ENCODE data around the gene ATXN1. TPM values are rescaled to one million over a fixed set of nuclear protein-coding genes. Genes with fewer than 3 reads are reported as not detected.

The ATXN1 gene
- polyA plus RNA-seq, 1 donor from 2014 or later = 28.2 TPM

DNA sequence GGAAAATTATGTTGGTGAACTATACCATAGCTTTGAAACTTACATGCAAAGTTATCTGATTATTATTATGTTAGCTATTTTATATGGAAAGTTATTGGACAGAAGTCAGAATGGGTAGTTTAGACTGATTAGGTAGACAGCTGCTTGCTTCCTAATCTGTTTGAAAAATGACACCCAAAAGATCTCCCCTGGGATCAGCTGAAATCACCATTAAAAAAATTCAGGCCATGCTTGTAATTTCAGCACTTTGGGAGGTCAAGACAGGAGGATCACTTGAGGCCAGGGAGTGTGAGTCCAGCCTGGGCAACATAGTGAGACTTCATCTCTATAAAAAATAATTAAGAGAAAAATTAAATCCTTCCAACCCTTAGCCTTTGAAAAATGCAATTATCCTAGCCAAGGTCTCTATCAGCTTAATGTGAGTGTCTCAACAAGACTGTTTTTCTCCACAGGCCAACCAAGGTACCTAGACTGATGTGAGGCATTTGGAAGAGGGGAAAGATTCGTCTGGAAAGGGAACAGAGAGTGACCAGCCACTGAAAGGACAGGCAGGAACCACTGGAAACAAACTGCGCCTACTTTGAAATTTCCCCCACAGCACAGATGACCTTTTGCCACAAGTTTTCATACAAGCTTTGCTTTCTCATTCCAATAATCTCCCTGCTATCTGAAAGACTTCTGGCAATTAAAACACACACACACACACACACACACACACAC, 290.6 kb downstream of the ATXN1 start:
- Histone ChIP-seq H3K9me2 (ENCODE audit: insufficient read depth, low read length) (no peaks in the 10 kb centered on the region), H3K4me2 (ENCODE audit: low read length) (no peak overlapping the region), H3K4me3 (ENCODE audit: low read length) (no peak overlapping the region), H3K27ac (ENCODE audit: low read length) (no peak overlapping the region), H3K27me3 (ENCODE audit: insufficient read depth, low read depth, low read length) (no peaks in the 10 kb centered on the region), H3K36me3 (ENCODE audit: insufficient read depth, low read length) (no peaks in the 10 kb centered on the region), H3K79me2 (replicated peaks; ENCODE audit: insufficient read depth, low read length) (no peaks in the 10 kb centered on the region), H3K9me3 (ENCODE audit: low read length) (no peaks in the 10 kb centered on the region), H3K9ac (ENCODE audit: low read length) (no peak overlapping the region), H4K20me1 (ENCODE audit: insufficient read depth) (no peaks in the 10 kb centered on the region), H2AFZ (ENCODE audit: low read depth, low read length) (no peak overlapping the region), H3F3A (ENCODE audit: insufficient read depth, low read length, poor library complexity, severe bottlenecking) (peaks cover 3% of the 10 kb centered on the region)
- TF ChIP-seq TAF1 (IDR thresholded peaks at IDR 0.05; ENCODE audit: low read depth) (no peak), SMC3 (conservative IDR thresholded peaks at IDR 0.05; ENCODE audit: poor library complexity) (no peak)
- TF ChIP-seq, protein P1, sequence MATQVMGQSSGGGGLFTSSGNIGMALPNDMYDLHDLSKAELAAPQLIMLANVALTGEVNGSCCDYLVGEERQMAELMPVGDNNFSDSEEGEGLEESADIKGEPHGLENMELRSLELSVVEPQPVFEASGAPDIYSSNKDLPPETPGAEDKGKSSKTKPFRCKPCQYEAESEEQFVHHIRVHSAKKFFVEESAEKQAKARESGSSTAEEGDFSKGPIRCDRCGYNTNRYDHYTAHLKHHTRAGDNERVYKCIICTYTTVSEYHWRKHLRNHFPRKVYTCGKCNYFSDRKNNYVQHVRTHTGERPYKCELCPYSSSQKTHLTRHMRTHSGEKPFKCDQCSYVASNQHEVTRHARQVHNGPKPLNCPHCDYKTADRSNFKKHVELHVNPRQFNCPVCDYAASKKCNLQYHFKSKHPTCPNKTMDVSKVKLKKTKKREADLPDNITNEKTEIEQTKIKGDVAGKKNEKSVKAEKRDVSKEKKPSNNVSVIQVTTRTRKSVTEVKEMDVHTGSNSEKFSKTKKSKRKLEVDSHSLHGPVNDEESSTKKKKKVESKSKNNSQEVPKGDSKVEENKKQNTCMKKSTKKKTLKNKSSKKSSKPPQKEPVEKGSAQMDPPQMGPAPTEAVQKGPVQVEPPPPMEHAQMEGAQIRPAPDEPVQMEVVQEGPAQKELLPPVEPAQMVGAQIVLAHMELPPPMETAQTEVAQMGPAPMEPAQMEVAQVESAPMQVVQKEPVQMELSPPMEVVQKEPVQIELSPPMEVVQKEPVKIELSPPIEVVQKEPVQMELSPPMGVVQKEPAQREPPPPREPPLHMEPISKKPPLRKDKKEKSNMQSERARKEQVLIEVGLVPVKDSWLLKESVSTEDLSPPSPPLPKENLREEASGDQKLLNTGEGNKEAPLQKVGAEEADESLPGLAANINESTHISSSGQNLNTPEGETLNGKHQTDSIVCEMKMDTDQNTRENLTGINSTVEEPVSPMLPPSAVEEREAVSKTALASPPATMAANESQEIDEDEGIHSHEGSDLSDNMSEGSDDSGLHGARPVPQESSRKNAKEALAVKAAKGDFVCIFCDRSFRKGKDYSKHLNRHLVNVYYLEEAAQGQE (IDR thresholded peaks at IDR 0.05; ENCODE audit: borderline replicate concordance) = no peak

- Histone ChIP-seq H3K36me3 (ENCODE audit: insufficient read depth, low read length) (no peaks in the 10 kb centered on the region), H3K27ac (ENCODE audit: low read length) (no peak overlapping the region)
- TF ChIP-seq POLR2AphosphoS5 (IDR thresholded peaks at IDR 0.05) = no peak
Observed at GRCh38 chr6:16468991-16469615, 292.2 kb downstream of the ATXN1 start.

DNA sequence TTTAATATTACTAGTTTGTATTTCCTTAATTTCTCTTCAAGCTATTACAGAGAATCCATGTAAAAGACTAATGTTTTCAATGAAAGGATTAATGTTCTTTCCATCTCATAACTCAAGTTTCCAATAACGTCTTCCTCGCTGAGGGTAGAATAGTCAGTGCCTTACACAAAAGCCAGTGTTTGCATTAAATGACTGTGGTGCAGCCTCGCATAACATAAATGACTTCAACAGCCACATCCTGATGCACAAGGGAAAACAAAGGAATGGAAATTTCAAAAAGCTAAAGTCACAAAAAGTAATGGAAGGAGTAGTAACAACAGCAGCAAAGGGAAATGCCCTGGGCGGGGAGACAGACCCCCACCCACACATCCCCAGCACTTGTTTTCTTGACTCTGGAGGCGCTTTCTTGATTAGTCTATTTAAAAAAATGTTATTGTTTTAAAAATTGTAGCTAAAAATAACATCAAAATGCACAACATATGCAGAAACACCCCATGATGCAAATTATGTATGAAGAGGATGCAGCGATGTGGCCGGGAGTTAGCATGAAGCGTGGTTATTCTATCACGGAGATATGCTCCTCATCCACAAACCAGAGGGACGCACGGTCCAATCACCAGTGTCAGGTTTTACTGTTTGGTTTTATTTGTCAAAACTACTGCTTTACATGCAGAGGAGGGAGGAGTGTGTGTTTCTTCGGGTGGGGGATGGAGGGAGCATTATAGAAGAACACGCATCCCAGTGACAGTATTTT, 294.3 kb downstream of the ATXN1 start:
- peaks cover 3% of the 10 kb centered on the region for H3F3A ChIP-seq (ENCODE audit: insufficient read depth, low read length, poor library complexity, severe bottlenecking)
- no peak overlapping the region for H2AFZ ChIP-seq (ENCODE audit: low read depth, low read length)
- no peak overlapping the region for H3K27ac ChIP-seq (ENCODE audit: low read length)
- no peak overlapping the region for H3K4me3 ChIP-seq (ENCODE audit: low read length)
- no peaks in the 10 kb centered on the region for H3K9me3 ChIP-seq (ENCODE audit: low read length)
- no peaks in the 10 kb centered on the region for H3K27me3 ChIP-seq (ENCODE audit: insufficient read depth, low read depth, low read length)
- H4K20me1 ChIP-seq (ENCODE audit: insufficient read depth) = no peaks in the 10 kb centered on the region
- TF ChIP-seq EP300 (conservative IDR thresholded peaks at IDR 0.05; ENCODE audit: poor library complexity, severe bottlenecking) (no peak), TAF1 (IDR thresholded peaks at IDR 0.05; ENCODE audit: low read depth) (no peak), EZH2 (IDR thresholded peaks at IDR 0.05; ENCODE audit: borderline replicate concordance, insufficient read depth, low read length, poor library complexity, severe bottlenecking) (no peak), RAD21 (conservative IDR thresholded peaks at IDR 0.05) (no peak), MXI1 (conservative IDR thresholded peaks at IDR 0.05; ENCODE audit: poor library complexity, severe bottlenecking) (no peak)
- TF ChIP-seq, protein P1 (IDR thresholded peaks at IDR 0.05; ENCODE audit: borderline replicate concordance) = no peak
- TF ChIP-seq, protein P2, sequence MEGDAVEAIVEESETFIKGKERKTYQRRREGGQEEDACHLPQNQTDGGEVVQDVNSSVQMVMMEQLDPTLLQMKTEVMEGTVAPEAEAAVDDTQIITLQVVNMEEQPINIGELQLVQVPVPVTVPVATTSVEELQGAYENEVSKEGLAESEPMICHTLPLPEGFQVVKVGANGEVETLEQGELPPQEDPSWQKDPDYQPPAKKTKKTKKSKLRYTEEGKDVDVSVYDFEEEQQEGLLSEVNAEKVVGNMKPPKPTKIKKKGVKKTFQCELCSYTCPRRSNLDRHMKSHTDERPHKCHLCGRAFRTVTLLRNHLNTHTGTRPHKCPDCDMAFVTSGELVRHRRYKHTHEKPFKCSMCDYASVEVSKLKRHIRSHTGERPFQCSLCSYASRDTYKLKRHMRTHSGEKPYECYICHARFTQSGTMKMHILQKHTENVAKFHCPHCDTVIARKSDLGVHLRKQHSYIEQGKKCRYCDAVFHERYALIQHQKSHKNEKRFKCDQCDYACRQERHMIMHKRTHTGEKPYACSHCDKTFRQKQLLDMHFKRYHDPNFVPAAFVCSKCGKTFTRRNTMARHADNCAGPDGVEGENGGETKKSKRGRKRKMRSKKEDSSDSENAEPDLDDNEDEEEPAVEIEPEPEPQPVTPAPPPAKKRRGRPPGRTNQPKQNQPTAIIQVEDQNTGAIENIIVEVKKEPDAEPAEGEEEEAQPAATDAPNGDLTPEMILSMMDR (IDR thresholded peaks at IDR 0.05; ENCODE audit: poor library complexity, severe bottlenecking) = no peak
- H3K79me2 ChIP-seq (replicated peaks; ENCODE audit: insufficient read depth, low read length) = no peaks in the 10 kb centered on the region
- no peak overlapping the region for H3K9ac ChIP-seq (ENCODE audit: low read length)
- H3K9me2 ChIP-seq (ENCODE audit: insufficient read depth, low read length) = no peaks in the 10 kb centered on the region
- no peak overlapping the region for H3K4me2 ChIP-seq (ENCODE audit: low read length)
- no peaks in the 10 kb centered on the region for H3K36me3 ChIP-seq (ENCODE audit: insufficient read depth, low read length)

More at GRCh38 chr6:16468991-16469615, 292.2 kb downstream of the ATXN1 start:
- Histone ChIP-seq H4K20me1 (ENCODE audit: insufficient read depth) (no peaks in the 10 kb centered on the region), H2AFZ (ENCODE audit: low read depth, low read length) (no peak overlapping the region), H3K79me2 (replicated peaks; ENCODE audit: insufficient read depth, low read length) (no peaks in the 10 kb centered on the region), H3K9me3 (ENCODE audit: low read length) (no peaks in the 10 kb centered on the region), H3K9me2 (ENCODE audit: insufficient read depth, low read length) (no peaks in the 10 kb centered on the region), H3K4me2 (ENCODE audit: low read length) (no peak overlapping the region), H3F3A (ENCODE audit: insufficient read depth, low read length, poor library complexity, severe bottlenecking) (peaks cover 3% of the 10 kb centered on the region), H3K9ac (ENCODE audit: low read length) (no peak overlapping the region), H3K27me3 (ENCODE audit: insufficient read depth, low read depth, low read length) (no peaks in the 10 kb centered on the region), H3K4me3 (ENCODE audit: low read length) (no peak overlapping the region)

Measured in neural cell (in vitro differentiated cells).